Fibroblast of gingiva (primary cell): ENCODE results near the gene TMC7.
"Not testable (repeated sequence)": the region's sequence is repeated elsewhere in the genome, so short reads cannot be mapped to it uniquely, and the experiment has no call there.

Source experiments
- DNase-seq: peaks from one replicate; pipeline ENCODE4 v3.0.0-alpha.2; 2011; ENCODE audit warnings: low read depth

The TMC7 gene

GRCh38 chr16:18984435-18985005, 786 bp downstream of the TMC7 start:
- peak; percentile 66 for DNase-seq

GRCh38 chr16:18985256-18985655, 1.5 kb downstream of the TMC7 start:
- DNase-seq: not testable (repeated sequence)

- not testable (repeated sequence) for DNase-seq
Observed at GRCh38 chr16:18991731-18992130, 8.0 kb downstream of the TMC7 start.

- DNase-seq: not testable (repeated sequence)
Observed at GRCh38 chr16:18993531-18993930, 9.8 kb downstream of the TMC7 start.

GRCh38 chr16:18994181-18994580, 10.4 kb downstream of the TMC7 start:
- DNase-seq: not testable (repeated sequence)

- not testable (repeated sequence) for DNase-seq
Observed at GRCh38 chr16:18995406-18995805, 11.7 kb downstream of the TMC7 start.

GRCh38 chr16:18996536-18996935, 12.8 kb downstream of the TMC7 start:
- not testable (repeated sequence) for DNase-seq

- not testable (repeated sequence) for DNase-seq
Observed at GRCh38 chr16:18997001-18997400, 13.3 kb downstream of the TMC7 start.

GRCh38 chr16:18999045-18999393, 15.3 kb downstream of the TMC7 start:
- DNase-seq: no peak

GRCh38 chr16:19001788-19002187, 18.1 kb downstream of the TMC7 start:
- peak; percentile 96 for DNase-seq

GRCh38 chr16:19003935-19004334, 20.2 kb downstream of the TMC7 start:
- DNase-seq: no peak

GRCh38 chr16:19005561-19006445, 22.1 kb downstream of the TMC7 start:
- DNase-seq: no peak

- DNase-seq: no peak
Observed at GRCh38 chr16:19006446-19007315, 22.9 kb downstream of the TMC7 start.

GRCh38 chr16:19008245-19009169, 24.8 kb downstream of the TMC7 start:
- peak; percentile 95 for DNase-seq

- DNase-seq: no peak
Observed at GRCh38 chr16:19011169-19011731, 27.5 kb downstream of the TMC7 start.

GRCh38 chr16:19014461-19014860, 30.7 kb downstream of the TMC7 start:
- peak; percentile 5 for DNase-seq

GRCh38 chr16:19017179-19017578, 33.4 kb downstream of the TMC7 start:
- no peak for DNase-seq

- no peak for DNase-seq
Observed at GRCh38 chr16:19020689-19021088, 37.0 kb downstream of the TMC7 start.

- DNase-seq: no peak
Observed at GRCh38 chr16:19021747-19022146, 38.0 kb downstream of the TMC7 start.

GRCh38 chr16:19027416-19027815, 43.7 kb downstream of the TMC7 start:
- no peak for DNase-seq

- DNase-seq: no peak
Observed at GRCh38 chr16:19029980-19030379, 46.2 kb downstream of the TMC7 start.
